ENCODE data around the gene DST. TPM values are rescaled to one million over a fixed set of nuclear protein-coding genes. Genes with fewer than 3 reads are reported as not detected.

The DST gene
- total and polyA plus RNA-seq, 2 experiments from 2014 or later = 103 to 369 TPM

GRCh38 chr6:56534680-56535419 is 107.8 kb downstream of the DST start:
- no peak for TF ChIP-seq EZH2 (IDR thresholded peaks at IDR 0.05; ENCODE audit: borderline replicate concordance)
- Histone ChIP-seq H3K36me3 (replicated peaks; ENCODE audit: insufficient read depth, low read depth) (no peaks in the 10 kb centered on the region), H3K9me2 (replicated peaks; ENCODE audit: insufficient read depth) (no peaks in the 10 kb centered on the region), H3K27ac (no peak overlapping the region), H3K79me2 (peaks cover 57% of the 10 kb centered on the region), H3K27me3 (no peaks in the 10 kb centered on the region), H3K4me1 (ENCODE audit: insufficient read depth) (peaks cover 15% of the 10 kb centered on the region), H3K4me2 (no peak overlapping the region), H4K20me1 (ENCODE audit: insufficient read depth, poor library complexity, severe bottlenecking) (peaks cover 11% of the 10 kb centered on the region), H3K4me3 (no peak overlapping the region), H2AFZ (no peak overlapping the region), H3K9me3 (ENCODE audit: low read depth) (no peaks in the 10 kb centered on the region)
- 91% methylated on average over 8 of the region's 8 CpGs for WGBS (ENCODE audit: low lambda C conversion rate, missing lambda C conversion rate)
- no peak for DNase-seq (ENCODE audit: low spot score)

GRCh38 chr6:56532766-56533551 is 109.7 kb downstream of the DST start:
- Histone ChIP-seq H3K27ac (peak overlapping the region; percentile 12), H4K20me1 (ENCODE audit: insufficient read depth, poor library complexity, severe bottlenecking) (peaks cover 2% of the 10 kb centered on the region), H3K9me3 (ENCODE audit: low read depth) (no peaks in the 10 kb centered on the region), H3K4me2 (peak overlapping the region; percentile 6), H3K36me3 (replicated peaks; ENCODE audit: insufficient read depth, low read depth) (no peaks in the 10 kb centered on the region), H3K4me3 (no peak overlapping the region), H2AFZ (no peak overlapping the region), H3K9me2 (replicated peaks; ENCODE audit: insufficient read depth) (no peaks in the 10 kb centered on the region), H3K4me1 (ENCODE audit: insufficient read depth) (peaks cover 6% of the 10 kb centered on the region), H3K27me3 (no peaks in the 10 kb centered on the region), H3K79me2 (peaks cover 38% of the 10 kb centered on the region)
- no peak for TF ChIP-seq EZH2 (IDR thresholded peaks at IDR 0.05; ENCODE audit: borderline replicate concordance)
- no peak for TF ChIP-seq EZH2phosphoT487 (IDR thresholded peaks at IDR 0.05; ENCODE audit: low read depth, severe bottlenecking, unreplicated experiment)
- no peak for TF ChIP-seq CTCF (IDR thresholded peaks at IDR 0.05; ENCODE audit: poor library complexity)
- 64% methylated on average over 5 of the region's 5 CpGs for WGBS (ENCODE audit: low lambda C conversion rate, missing lambda C conversion rate)
- no peak for DNase-seq (ENCODE audit: low spot score)

- Histone ChIP-seq H3K4me3 (no peak overlapping the region), H3K27ac (no peak overlapping the region)
Measured at GRCh38 chr6:56531839-56532595, 110.7 kb downstream of the DST start.

More at GRCh38 chr6:56531839-56532595, 110.7 kb downstream of the DST start:
- Histone ChIP-seq H3K4me1 (ENCODE audit: insufficient read depth) (peaks cover 5% of the 10 kb centered on the region), H3K27me3 (no peaks in the 10 kb centered on the region), H3K4me2 (no peak overlapping the region), H3K79me2 (peaks cover 29% of the 10 kb centered on the region), H3K9me3 (ENCODE audit: low read depth) (no peaks in the 10 kb centered on the region), H3K9me2 (replicated peaks; ENCODE audit: insufficient read depth) (no peaks in the 10 kb centered on the region), H4K20me1 (ENCODE audit: insufficient read depth, poor library complexity, severe bottlenecking) (no peaks in the 10 kb centered on the region), H2AFZ (no peak overlapping the region), H3K36me3 (replicated peaks; ENCODE audit: insufficient read depth, low read depth) (no peaks in the 10 kb centered on the region)
- DNase-seq (ENCODE audit: low spot score) = no peak
- WGBS (ENCODE audit: low lambda C conversion rate, missing lambda C conversion rate) = 91% methylated on average over 5 of the region's 5 CpGs
- TF ChIP-seq EZH2 (IDR thresholded peaks at IDR 0.05; ENCODE audit: borderline replicate concordance) = no peak
- no peak for TF ChIP-seq CTCF (IDR thresholded peaks at IDR 0.05; ENCODE audit: poor library complexity)
- no peak for TF ChIP-seq EZH2phosphoT487 (IDR thresholded peaks at IDR 0.05; ENCODE audit: low read depth, severe bottlenecking, unreplicated experiment)

All from hepatocyte (in vitro differentiated cells).